T47D (cell line): ENCODE data around the gene GOLPH3.
"Not testable (repeated sequence)": the region's sequence is repeated elsewhere in the genome, so short reads cannot be mapped to it uniquely, and the experiment has no call there.

Source experiments
- DNase-seq, 2 experiments: peaks; one replicate each; pipeline versions ENCODE4 v3.0.0 to v3.0.0-alpha.2; 2011 to 2012; ENCODE audit warnings: low read depth in 1 of 2, low spot score in 1 of 2
- JUND ChIP-seq: IDR thresholded peaks from 2 replicates; pipeline ENCODE4 v1.6.1; 2012; ENCODE audit warnings: low read depth
- in situ Hi-C: cut with HindIII; loops from 2 replicates; pipeline ENCODE4 v1.10.0; 2016; ENCODE audit warnings: low sequenced_read_pairs, low pct_unique_long_range_greater_than_20kb

GOLPH3 gene

GRCh38 chr5:32096891-32097595 is 77.1 kb downstream of the GOLPH3 start:
- TF ChIP-seq JUND = no peak
- in situ Hi-C loops = no loop called here
- DNase-seq = no peak

- in situ Hi-C loops = no loop called here
- DNase-seq = no peak
- TF ChIP-seq JUND = no peak
Observed at GRCh38 chr5:32095261-32095671, 78.9 kb downstream of the GOLPH3 start.

- in situ Hi-C loops = no loop called here
- no peak for DNase-seq
- TF ChIP-seq JUND = no peak
Observed at GRCh38 chr5:32094691-32095090, 79.4 kb downstream of the GOLPH3 start.

GRCh38 chr5:32092938-32093812 is 80.9 kb downstream of the GOLPH3 start:
- in situ Hi-C loops = no loop called here
- no peak for TF ChIP-seq JUND
- peak; percentile 53 to 82 for DNase-seq

GRCh38 chr5:32090755-32091128 is 83.4 kb downstream of the GOLPH3 start:
- in situ Hi-C loops = no loop called here
- DNase-seq = no peak
- TF ChIP-seq JUND = no peak

GRCh38 chr5:32090026-32090754 is 83.9 kb downstream of the GOLPH3 start:
- TF ChIP-seq JUND = no peak
- in situ Hi-C loops = no loop called here
- no peak for DNase-seq

- in situ Hi-C loops = no loop called here
- DNase-seq = no peak
- no peak for TF ChIP-seq JUND
Observed at GRCh38 chr5:32089146-32090000, 84.7 kb downstream of the GOLPH3 start.

- TF ChIP-seq JUND = no peak
- in situ Hi-C loops = no loop called here
Observed at GRCh38 chr5:32088214-32088613, 85.9 kb downstream of the GOLPH3 start.

GRCh38 chr5:32087086-32088082 is 86.7 kb downstream of the GOLPH3 start:
- no peak for TF ChIP-seq JUND
- DNase-seq = no peak
- in situ Hi-C loops = no loop called here

More at GRCh38 chr5:32088214-32088613, 85.9 kb downstream of the GOLPH3 start:
- DNase-seq = no peak

- DNase-seq = no peak
- in situ Hi-C loops = no loop called here
- TF ChIP-seq JUND = no peak
Observed at GRCh38 chr5:32083981-32084430, 90.1 kb downstream of the GOLPH3 start.

- no peak for TF ChIP-seq JUND
- in situ Hi-C loops = no loop called here
- no peak for DNase-seq
Observed at GRCh38 chr5:32082701-32083100, 91.4 kb downstream of the GOLPH3 start.

GRCh38 chr5:32080565-32080964 is 93.6 kb downstream of the GOLPH3 start:
- DNase-seq, in situ Hi-C loops: not testable (repeated sequence)

GRCh38 chr5:32078855-32079254 is 95.3 kb downstream of the GOLPH3 start:
- in situ Hi-C loops, DNase-seq: not testable (repeated sequence)
